Measurements from ENCODE around the gene APOM. TPM values are rescaled to one million over a fixed set of nuclear protein-coding genes. Genes with fewer than 3 reads are reported as not detected.
A peak's percentile ranks its signal among the peaks of the same experiment; 100 is the strongest.

The APOM gene
- total RNA-seq, 1 donor from 2014 or later: 11.2 TPM

DNA sequence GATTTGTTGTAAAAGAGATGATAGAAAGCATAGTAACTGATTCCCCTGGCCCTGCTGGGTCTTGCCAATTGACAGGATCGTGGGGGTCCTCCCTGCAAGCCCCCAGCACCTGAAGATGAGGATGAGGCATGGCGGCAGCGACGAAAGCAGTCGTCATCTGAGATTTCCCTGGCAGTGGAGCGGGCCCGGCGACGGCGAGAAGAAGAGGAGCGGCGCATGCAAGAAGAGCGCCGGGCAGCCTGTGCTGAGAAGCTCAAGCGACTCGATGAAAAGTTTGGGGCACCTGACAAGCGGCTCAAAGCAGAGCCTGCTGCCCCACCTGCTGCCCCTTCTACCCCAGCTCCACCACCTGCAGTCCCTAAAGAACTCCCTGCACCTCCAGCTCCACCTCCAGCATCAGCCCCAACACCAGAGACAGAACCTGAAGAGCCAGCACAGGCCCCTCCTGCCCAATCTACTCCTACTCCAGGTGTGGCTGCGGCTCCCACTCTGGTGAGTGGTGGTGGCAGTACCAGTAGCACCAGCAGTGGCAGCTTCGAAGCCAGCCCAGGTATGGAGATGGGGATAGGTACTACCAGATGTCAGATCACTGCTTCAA, 27.9 kb upstream of the APOM start:
- Mint-ChIP-seq H3K4me3 (no peak overlapping the region), H3K27me3 (no peaks in the 10 kb centered on the region), H3K27ac (no peak overlapping the region), H3K4me1 (ENCODE audit: unreplicated experiment) (peaks cover 10% of the 10 kb centered on the region), H3K9me3 (no peaks in the 10 kb centered on the region), H3K36me3 (peaks cover 43% of the 10 kb centered on the region)
- TF ChIP-seq, protein P1, sequence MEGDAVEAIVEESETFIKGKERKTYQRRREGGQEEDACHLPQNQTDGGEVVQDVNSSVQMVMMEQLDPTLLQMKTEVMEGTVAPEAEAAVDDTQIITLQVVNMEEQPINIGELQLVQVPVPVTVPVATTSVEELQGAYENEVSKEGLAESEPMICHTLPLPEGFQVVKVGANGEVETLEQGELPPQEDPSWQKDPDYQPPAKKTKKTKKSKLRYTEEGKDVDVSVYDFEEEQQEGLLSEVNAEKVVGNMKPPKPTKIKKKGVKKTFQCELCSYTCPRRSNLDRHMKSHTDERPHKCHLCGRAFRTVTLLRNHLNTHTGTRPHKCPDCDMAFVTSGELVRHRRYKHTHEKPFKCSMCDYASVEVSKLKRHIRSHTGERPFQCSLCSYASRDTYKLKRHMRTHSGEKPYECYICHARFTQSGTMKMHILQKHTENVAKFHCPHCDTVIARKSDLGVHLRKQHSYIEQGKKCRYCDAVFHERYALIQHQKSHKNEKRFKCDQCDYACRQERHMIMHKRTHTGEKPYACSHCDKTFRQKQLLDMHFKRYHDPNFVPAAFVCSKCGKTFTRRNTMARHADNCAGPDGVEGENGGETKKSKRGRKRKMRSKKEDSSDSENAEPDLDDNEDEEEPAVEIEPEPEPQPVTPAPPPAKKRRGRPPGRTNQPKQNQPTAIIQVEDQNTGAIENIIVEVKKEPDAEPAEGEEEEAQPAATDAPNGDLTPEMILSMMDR (conservative IDR thresholded peaks at IDR 0.05): no peak
- DNase-seq (ENCODE audit: extremely low spot score, unreplicated experiment): no peak

DNA sequence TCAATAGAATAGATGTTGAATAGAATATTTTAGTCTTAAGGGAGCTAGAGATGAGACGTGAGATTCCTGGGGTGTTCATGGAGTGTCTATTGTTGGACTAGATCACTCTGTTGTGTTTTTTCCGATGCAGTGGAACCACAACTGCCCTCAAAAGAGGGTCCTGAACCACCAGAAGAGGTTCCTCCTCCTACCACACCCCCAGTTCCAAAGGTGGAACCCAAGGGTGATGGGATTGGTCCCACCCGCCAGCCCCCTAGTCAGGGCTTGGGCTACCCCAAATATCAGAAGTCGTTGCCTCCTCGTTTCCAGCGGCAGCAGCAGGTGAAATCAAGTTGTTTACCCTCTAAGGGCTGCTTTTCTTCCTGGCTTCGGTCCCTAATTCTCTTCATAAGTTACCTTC, 26.7 kb upstream of the APOM start:
- TF ChIP-seq, protein P1 (conservative IDR thresholded peaks at IDR 0.05): no peak
- no peaks in the 10 kb centered on the region for H3K27me3 Mint-ChIP-seq
- no peak overlapping the region for H3K27ac Mint-ChIP-seq
- DNase-seq (ENCODE audit: extremely low spot score, unreplicated experiment): no peak
- H3K4me3 Mint-ChIP-seq: peak overlapping the region; percentile 10
- peaks cover 5% of the 10 kb centered on the region for H3K4me1 Mint-ChIP-seq (ENCODE audit: unreplicated experiment)
- H3K9me3 Mint-ChIP-seq: no peaks in the 10 kb centered on the region
- peaks cover 38% of the 10 kb centered on the region for H3K36me3 Mint-ChIP-seq

DNA sequence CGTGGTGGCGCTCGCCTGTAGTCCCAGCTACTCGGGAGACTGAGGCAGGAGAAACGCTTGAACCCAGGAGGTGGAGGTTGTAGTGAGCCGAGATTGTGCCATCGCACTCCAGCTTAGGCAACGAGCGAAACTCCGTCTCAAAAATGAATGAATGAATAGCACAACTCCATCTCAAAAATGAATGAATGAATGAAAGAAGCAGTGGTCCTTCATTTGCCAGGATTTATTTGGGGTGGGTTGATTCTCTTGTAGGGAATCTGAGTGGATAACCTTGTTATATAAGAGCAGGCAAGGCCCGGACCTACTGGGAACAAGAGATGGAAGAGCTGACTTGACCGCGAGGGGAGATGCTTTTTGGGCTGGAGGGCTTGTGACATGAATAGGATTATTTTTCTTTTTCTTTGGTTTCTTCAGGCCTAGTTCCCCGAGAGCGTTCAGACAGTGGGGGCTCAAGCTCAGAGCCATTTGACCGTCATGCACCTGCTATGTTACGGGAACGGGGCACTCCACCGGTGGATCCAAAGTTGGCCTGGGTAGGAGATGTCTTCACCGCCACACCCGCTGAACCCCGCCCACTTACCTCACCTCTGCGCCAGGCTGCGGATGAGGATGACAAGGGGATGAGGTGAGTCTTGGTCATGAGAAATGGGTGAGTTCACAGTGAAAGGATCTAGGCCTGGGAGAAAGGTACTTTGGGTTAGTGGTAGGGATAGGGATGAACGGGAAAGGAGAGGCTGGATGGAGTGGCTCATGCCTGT, 25.3 kb upstream of the APOM start:
- H3K4me1 Mint-ChIP-seq (ENCODE audit: unreplicated experiment): peaks cover 5% of the 10 kb centered on the region
- no peak overlapping the region for H3K27ac Mint-ChIP-seq
- TF ChIP-seq, protein P1 (conservative IDR thresholded peaks at IDR 0.05): no peak
- H3K27me3 Mint-ChIP-seq: no peaks in the 10 kb centered on the region
- no peak for DNase-seq (ENCODE audit: extremely low spot score, unreplicated experiment)
- H3K9me3 Mint-ChIP-seq: no peaks in the 10 kb centered on the region
- no peak overlapping the region for H3K4me3 Mint-ChIP-seq
- peaks cover 40% of the 10 kb centered on the region for H3K36me3 Mint-ChIP-seq

DNA sequence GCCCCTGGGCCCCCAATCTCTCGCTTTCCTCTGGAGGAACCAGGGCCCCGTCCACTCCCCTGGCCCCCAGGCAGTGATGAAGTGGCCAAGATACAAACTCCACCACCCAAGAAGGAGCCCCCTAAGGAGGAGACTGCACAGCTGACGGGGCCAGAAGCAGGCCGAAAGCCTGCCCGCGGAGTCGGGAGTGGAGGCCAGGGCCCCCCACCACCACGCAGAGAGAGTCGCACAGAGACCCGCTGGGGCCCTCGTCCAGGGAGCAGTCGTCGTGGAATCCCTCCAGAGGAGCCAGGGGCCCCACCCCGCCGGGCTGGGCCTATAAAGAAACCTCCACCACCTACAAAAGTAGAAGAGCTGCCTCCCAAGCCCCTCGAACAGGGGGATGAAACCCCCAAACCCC, 24.5 kb upstream of the APOM start:
- no peak overlapping the region for H3K4me3 Mint-ChIP-seq
- H3K9me3 Mint-ChIP-seq: no peaks in the 10 kb centered on the region
- H3K4me1 Mint-ChIP-seq (ENCODE audit: unreplicated experiment): peaks cover 5% of the 10 kb centered on the region
- peaks cover 38% of the 10 kb centered on the region for H3K36me3 Mint-ChIP-seq
- no peak for DNase-seq (ENCODE audit: extremely low spot score, unreplicated experiment)
- no peaks in the 10 kb centered on the region for H3K27me3 Mint-ChIP-seq
- TF ChIP-seq, protein P1 (conservative IDR thresholded peaks at IDR 0.05): no peak
- H3K27ac Mint-ChIP-seq: no peak overlapping the region

DNA sequence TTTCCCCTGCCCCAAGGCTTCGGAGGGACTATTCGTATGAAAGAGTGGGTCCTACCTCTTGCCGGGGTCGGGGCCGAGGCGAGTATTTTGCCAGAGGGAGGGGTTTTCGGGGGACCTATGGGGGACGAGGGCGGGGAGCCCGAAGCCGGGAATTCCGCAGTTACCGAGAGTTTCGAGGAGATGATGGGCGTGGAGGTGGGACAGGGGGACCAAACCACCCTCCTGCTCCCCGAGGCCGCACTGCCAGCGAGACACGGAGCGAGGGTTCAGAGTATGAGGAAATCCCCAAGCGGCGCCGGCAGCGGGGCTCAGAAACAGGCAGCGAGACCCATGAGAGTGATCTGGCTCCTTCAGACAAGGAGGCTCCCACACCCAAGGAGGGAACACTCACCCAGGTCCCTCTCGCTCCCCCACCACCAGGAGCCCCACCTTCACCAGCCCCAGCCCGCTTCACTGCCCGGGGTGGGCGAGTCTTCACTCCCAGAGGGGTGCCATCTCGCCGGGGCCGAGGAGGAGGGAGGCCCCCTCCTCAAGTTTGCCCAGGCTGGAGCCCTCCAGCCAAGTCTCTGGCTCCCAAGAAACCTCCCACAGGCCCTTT, 23.9 kb upstream of the APOM start:
- H3K4me3 Mint-ChIP-seq: no peak overlapping the region
- H3K9me3 Mint-ChIP-seq: no peaks in the 10 kb centered on the region
- no peak for DNase-seq (ENCODE audit: extremely low spot score, unreplicated experiment)
- H3K27ac Mint-ChIP-seq: no peak overlapping the region
- H3K27me3 Mint-ChIP-seq: no peaks in the 10 kb centered on the region
- TF ChIP-seq, protein P1 (conservative IDR thresholded peaks at IDR 0.05): no peak
- peaks cover 5% of the 10 kb centered on the region for H3K4me1 Mint-ChIP-seq (ENCODE audit: unreplicated experiment)
- peaks cover 37% of the 10 kb centered on the region for H3K36me3 Mint-ChIP-seq
